Stromal cell of bone marrow (primary cell): Measurements from ENCODE around the gene CMAS.
A peak's percentile ranks its signal among the peaks of the same experiment; 100 is the strongest.
"Not testable (repeated sequence)": the region's sequence is repeated elsewhere in the genome, so short reads cannot be mapped to it uniquely, and the experiment has no call there.

ENCODE experiments used
- DNase-seq: peaks from one replicate; pipeline ENCODE4 v3.0.0-alpha.2; 2012; ENCODE audit warnings: low read depth

The CMAS gene

GRCh38 chr12:22047494-22047893 lies 1.5 kb downstream of the CMAS start:
- DNase-seq = no peak

- DNase-seq = no peak
These were observed 2.5 kb downstream of the CMAS start for GRCh38 chr12:22048351-22049041.

- no peak for DNase-seq
These were observed 4.1 kb downstream of the CMAS start for GRCh38 chr12:22050078-22050477.

- DNase-seq = no peak
These were observed 5.2 kb downstream of the CMAS start for GRCh38 chr12:22051114-22051698.

- not testable (repeated sequence) for DNase-seq
These were observed 7.0 kb downstream of the CMAS start for GRCh38 chr12:22052994-22053393.

GRCh38 chr12:22054155-22054554 lies 8.1 kb downstream of the CMAS start:
- no peak for DNase-seq

GRCh38 chr12:22056607-22057006 lies 10.6 kb downstream of the CMAS start:
- DNase-seq = no peak

- DNase-seq = no peak
These were observed 14.1 kb downstream of the CMAS start for GRCh38 chr12:22059976-22060647.

GRCh38 chr12:22064968-22065367 lies 18.9 kb downstream of the CMAS start:
- DNase-seq = no peak

GRCh38 chr12:22066310-22066709 lies 20.3 kb downstream of the CMAS start:
- DNase-seq = no peak

- DNase-seq = no peak
These were observed 23.8 kb downstream of the CMAS start for GRCh38 chr12:22069851-22070250.

- DNase-seq = no peak
These were observed 36.2 kb downstream of the CMAS start for GRCh38 chr12:22082190-22082701.

GRCh38 chr12:22083167-22083566 lies 37.1 kb downstream of the CMAS start:
- DNase-seq = no peak

- no peak for DNase-seq
These were observed 38.8 kb downstream of the CMAS start for GRCh38 chr12:22084852-22085251.

GRCh38 chr12:22088886-22089285 lies 42.9 kb downstream of the CMAS start:
- no peak for DNase-seq

GRCh38 chr12:22089486-22089885 lies 43.5 kb downstream of the CMAS start:
- DNase-seq = no peak

GRCh38 chr12:22099062-22099461 lies 53.0 kb downstream of the CMAS start:
- DNase-seq = not testable (repeated sequence)

GRCh38 chr12:22100958-22101748 lies 55.1 kb downstream of the CMAS start:
- DNase-seq = peak; percentile 69

- peak; percentile 95 for DNase-seq
These were observed 55.8 kb downstream of the CMAS start for GRCh38 chr12:22101749-22102243.

- no peak for DNase-seq
These were observed 57.4 kb downstream of the CMAS start for GRCh38 chr12:22103418-22103817.

GRCh38 chr12:22105542-22105941 lies 59.5 kb downstream of the CMAS start:
- peak; percentile 38 for DNase-seq

GRCh38 chr12:22110176-22110575 lies 64.2 kb downstream of the CMAS start:
- DNase-seq = no peak
